ENCODE data around the gene SPEG. TPM values are rescaled to one million over a fixed set of nuclear protein-coding genes. Genes with fewer than 3 reads are reported as not detected.
"Not testable (repeated sequence)": the region's sequence is repeated elsewhere in the genome, so short reads cannot be mapped to it uniquely, and the experiment has no call there.

SPEG gene
- total RNA-seq, 2 donors from 2014 or later, result 23.1 to 29.8 TPM

GRCh38 chr2:219388907-219389156 lies 45.8 kb upstream of the SPEG start:
- Mint-ChIP-seq H3K36me3 (ENCODE audit: low read depth) (peaks cover 20% of the 10 kb centered on the region), H3K27ac (peak overlapping the region; percentile 18), H3K9me3 (no peaks in the 10 kb centered on the region), H3K27me3 (ENCODE audit: insufficient read depth) (peaks cover 6% of the 10 kb centered on the region), H3K4me3 (peak overlapping the region; percentile 87), H3K4me1 (no peaks in the 10 kb centered on the region)
- peak overlapping the region; percentile 73 for H3K4me3 ChIP-seq (ENCODE audit: low read length)
- H3K9ac ChIP-seq (ENCODE audit: extremely low read depth, low read length, poor library complexity, severe bottlenecking), result no peak overlapping the region
- no peak overlapping the region for H3K27ac ChIP-seq (ENCODE audit: low read depth, low read length)
- peaks cover 4% of the 10 kb centered on the region for H3K4me1 ChIP-seq (ENCODE audit: control insufficient read depth, insufficient read depth, low read length)
- H3K36me3 ChIP-seq (ENCODE audit: control insufficient read depth, insufficient read depth, low read length), result peaks cover 18% of the 10 kb centered on the region
- DNase-seq, result no peak
- H3K27me3 ChIP-seq (ENCODE audit: control insufficient read depth, insufficient read depth, low read length, poor library complexity, severe bottlenecking), result no peaks in the 10 kb centered on the region
- H3K9me3 ChIP-seq (ENCODE audit: control insufficient read depth, low read length), result no peaks in the 10 kb centered on the region
- WGBS, 2 experiments (ENCODE audit: insufficient coverage in 1 of 2, insufficient read length in 1 of 2), result 75 to 81% methylated on average over 4 to 6 of the region's 6 CpGs
- TF ChIP-seq, protein P1, sequence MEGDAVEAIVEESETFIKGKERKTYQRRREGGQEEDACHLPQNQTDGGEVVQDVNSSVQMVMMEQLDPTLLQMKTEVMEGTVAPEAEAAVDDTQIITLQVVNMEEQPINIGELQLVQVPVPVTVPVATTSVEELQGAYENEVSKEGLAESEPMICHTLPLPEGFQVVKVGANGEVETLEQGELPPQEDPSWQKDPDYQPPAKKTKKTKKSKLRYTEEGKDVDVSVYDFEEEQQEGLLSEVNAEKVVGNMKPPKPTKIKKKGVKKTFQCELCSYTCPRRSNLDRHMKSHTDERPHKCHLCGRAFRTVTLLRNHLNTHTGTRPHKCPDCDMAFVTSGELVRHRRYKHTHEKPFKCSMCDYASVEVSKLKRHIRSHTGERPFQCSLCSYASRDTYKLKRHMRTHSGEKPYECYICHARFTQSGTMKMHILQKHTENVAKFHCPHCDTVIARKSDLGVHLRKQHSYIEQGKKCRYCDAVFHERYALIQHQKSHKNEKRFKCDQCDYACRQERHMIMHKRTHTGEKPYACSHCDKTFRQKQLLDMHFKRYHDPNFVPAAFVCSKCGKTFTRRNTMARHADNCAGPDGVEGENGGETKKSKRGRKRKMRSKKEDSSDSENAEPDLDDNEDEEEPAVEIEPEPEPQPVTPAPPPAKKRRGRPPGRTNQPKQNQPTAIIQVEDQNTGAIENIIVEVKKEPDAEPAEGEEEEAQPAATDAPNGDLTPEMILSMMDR (conservative IDR thresholded peaks at IDR 0.05), result no peak

GRCh38 chr2:219392754-219393153 lies 41.9 kb upstream of the SPEG start:
- H3K9ac ChIP-seq (ENCODE audit: extremely low read depth, low read length, poor library complexity, severe bottlenecking), result no peak overlapping the region
- H3K9me3 ChIP-seq (ENCODE audit: control insufficient read depth, low read length), result no peaks in the 10 kb centered on the region
- Mint-ChIP-seq H3K4me1 (no peaks in the 10 kb centered on the region), H3K27ac (no peak overlapping the region), H3K27me3 (ENCODE audit: insufficient read depth) (peaks cover 17% of the 10 kb centered on the region), H3K36me3 (ENCODE audit: low read depth) (no peaks in the 10 kb centered on the region), H3K9me3 (no peaks in the 10 kb centered on the region), H3K4me3 (no peak overlapping the region)
- H3K36me3 ChIP-seq (ENCODE audit: control insufficient read depth, insufficient read depth, low read length), result no peaks in the 10 kb centered on the region
- TF ChIP-seq, protein P1 (conservative IDR thresholded peaks at IDR 0.05), result no peak
- no peak for DNase-seq
- no peak overlapping the region for H3K4me3 ChIP-seq (ENCODE audit: low read length)
- no peak overlapping the region for H3K27ac ChIP-seq (ENCODE audit: low read depth, low read length)
- H3K27me3 ChIP-seq (ENCODE audit: control insufficient read depth, insufficient read depth, low read length, poor library complexity, severe bottlenecking), result no peaks in the 10 kb centered on the region
- no peaks in the 10 kb centered on the region for H3K4me1 ChIP-seq (ENCODE audit: control insufficient read depth, insufficient read depth, low read length)
- 89 to 96% methylated on average over 5 to 9 of the region's 9 CpGs for WGBS, 2 experiments (ENCODE audit: insufficient coverage in 1 of 2, insufficient read length in 1 of 2)

DNA sequence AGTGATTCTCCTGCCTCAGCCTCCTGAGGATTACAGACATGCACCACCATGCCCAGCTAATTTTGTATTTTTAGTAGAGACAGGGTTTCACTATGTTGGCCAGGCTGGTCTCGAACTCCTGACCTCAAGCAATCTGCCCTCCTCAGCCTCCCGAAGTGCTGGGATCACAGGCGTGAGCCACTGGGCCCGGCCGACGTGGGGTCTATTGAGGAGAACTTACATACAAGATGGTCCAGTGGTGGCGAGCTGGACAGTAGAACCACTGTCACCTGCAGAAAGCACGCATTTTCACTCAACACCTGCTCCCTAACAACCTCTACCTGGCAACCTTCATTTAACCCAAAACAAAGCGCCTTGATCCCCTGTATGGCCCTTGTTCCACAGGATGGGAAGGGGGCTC lies 39.6 kb upstream of the SPEG start:
- H3K36me3 Mint-ChIP-seq (ENCODE audit: low read depth); H3K9ac ChIP-seq (ENCODE audit: extremely low read depth, low read length, poor library complexity, severe bottlenecking); H3K27me3 ChIP-seq (ENCODE audit: control insufficient read depth, insufficient read depth, low read length, poor library complexity, severe bottlenecking); H3K4me3 Mint-ChIP-seq; H3K4me3 ChIP-seq (ENCODE audit: low read length); DNase-seq; H3K27ac ChIP-seq (ENCODE audit: low read depth, low read length); H3K9me3 ChIP-seq (ENCODE audit: control insufficient read depth, low read length); H3K36me3 ChIP-seq (ENCODE audit: control insufficient read depth, insufficient read depth, low read length); H3K27ac Mint-ChIP-seq; H3K9me3 Mint-ChIP-seq: not testable (repeated sequence)
- Mint-ChIP-seq H3K4me1 (peaks cover 14% of the 10 kb centered on the region), H3K27me3 (ENCODE audit: insufficient read depth) (peaks cover 17% of the 10 kb centered on the region)
- WGBS, 2 experiments (ENCODE audit: insufficient coverage in 1 of 2, insufficient read length in 1 of 2), result 87 to 93% methylated on average over 8 to 9 of the region's 9 CpGs
- peaks cover 11% of the 10 kb centered on the region for H3K4me1 ChIP-seq (ENCODE audit: control insufficient read depth, insufficient read depth, low read length)

DNA sequence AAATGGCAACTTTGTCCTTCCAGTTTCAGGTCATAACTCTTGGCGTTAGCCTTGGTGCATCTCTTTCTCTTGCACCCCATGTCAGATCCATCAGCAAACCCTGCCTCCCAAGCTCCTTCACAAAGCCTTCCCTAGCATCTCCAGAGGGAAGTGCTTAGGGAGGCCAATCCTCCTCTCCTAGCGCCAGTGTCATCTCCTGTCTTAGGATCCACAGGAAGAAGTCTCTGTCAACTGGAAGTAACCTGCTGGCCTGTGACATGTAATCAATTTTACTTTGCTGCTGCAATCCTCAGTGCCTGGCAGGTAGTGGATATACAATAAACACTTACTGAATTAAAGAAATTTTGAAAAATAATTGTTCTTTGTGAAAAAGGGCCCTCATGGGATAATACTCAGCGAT lies 39.0 kb upstream of the SPEG start:
- H3K4me1 Mint-ChIP-seq, result peaks cover 18% of the 10 kb centered on the region
- no peaks in the 10 kb centered on the region for H3K36me3 ChIP-seq (ENCODE audit: control insufficient read depth, insufficient read depth, low read length)
- no peak overlapping the region for H3K4me3 ChIP-seq (ENCODE audit: low read length)
- TF ChIP-seq, protein P1 (conservative IDR thresholded peaks at IDR 0.05), result no peak
- H3K27ac Mint-ChIP-seq, result no peak overlapping the region
- no peaks in the 10 kb centered on the region for H3K9me3 Mint-ChIP-seq
- no peaks in the 10 kb centered on the region for H3K27me3 ChIP-seq (ENCODE audit: control insufficient read depth, insufficient read depth, low read length, poor library complexity, severe bottlenecking)
- H3K27ac ChIP-seq (ENCODE audit: low read depth, low read length), result no peak overlapping the region
- no peak overlapping the region for H3K9ac ChIP-seq (ENCODE audit: extremely low read depth, low read length, poor library complexity, severe bottlenecking)
- H3K4me1 ChIP-seq (ENCODE audit: control insufficient read depth, insufficient read depth, low read length), result peaks cover 11% of the 10 kb centered on the region
- H3K36me3 Mint-ChIP-seq (ENCODE audit: low read depth), result no peaks in the 10 kb centered on the region
- peaks cover 17% of the 10 kb centered on the region for H3K27me3 Mint-ChIP-seq (ENCODE audit: insufficient read depth)
- no peak overlapping the region for H3K4me3 Mint-ChIP-seq
- WGBS, 2 experiments (ENCODE audit: insufficient coverage in 1 of 2, insufficient read length in 1 of 2), result 94 to 100% methylated on average over 3 of the region's 3 CpGs
- no peak for DNase-seq
- no peaks in the 10 kb centered on the region for H3K9me3 ChIP-seq (ENCODE audit: control insufficient read depth, low read length)
